ENCODE results near the gene SYT11.
"Not testable (repeated sequence)": the region's sequence is repeated elsewhere in the genome, so short reads cannot be mapped to it uniquely, and the experiment has no call there.

The SYT11 gene

DNA sequence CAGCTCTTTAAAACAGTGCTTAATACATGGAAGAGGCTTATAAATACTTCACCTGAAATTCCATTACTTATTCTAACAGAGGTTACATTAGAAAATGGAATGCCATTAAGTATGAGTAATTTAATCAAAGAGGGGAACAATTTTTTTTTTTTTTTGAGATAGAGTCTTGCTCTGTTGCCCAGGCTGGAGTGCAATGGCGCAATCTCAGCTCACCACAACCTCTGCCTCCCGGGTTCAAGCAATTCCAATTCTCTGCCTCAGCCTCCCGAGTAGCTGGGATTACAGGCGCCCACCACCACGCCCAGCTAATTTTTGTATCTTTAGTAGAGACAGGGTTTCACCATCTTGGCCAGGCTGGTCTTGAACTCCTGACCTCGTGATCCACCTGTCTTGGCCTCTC lies 36.2 kb downstream of the SYT11 start:
- DNase-seq (ENCODE audit: extremely low spot score, insufficient read length, low read depth); FAIRE-seq: not testable (repeated sequence)

DNA sequence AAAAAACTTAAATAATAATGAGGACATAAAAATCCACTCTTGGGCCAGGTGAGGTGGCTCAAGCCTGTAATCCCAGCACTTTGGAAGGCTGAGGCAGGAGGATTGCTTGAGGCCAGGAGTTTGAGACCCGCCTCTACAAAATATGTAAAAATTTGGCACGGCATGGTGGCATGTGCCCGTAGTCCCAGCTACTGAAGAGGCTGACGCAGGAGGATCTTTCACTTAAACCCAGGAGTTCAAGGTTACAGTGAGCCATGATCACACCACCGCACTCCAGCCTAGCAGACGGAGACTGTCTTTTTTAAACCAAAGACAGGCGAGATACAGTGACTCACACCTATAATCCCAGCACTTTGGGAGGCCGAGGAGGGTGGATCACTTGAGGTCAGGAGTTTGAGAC lies 37.1 kb downstream of the SYT11 start:
- FAIRE-seq; DNase-seq (ENCODE audit: extremely low spot score, insufficient read length, low read depth): not testable (repeated sequence)

DNA sequence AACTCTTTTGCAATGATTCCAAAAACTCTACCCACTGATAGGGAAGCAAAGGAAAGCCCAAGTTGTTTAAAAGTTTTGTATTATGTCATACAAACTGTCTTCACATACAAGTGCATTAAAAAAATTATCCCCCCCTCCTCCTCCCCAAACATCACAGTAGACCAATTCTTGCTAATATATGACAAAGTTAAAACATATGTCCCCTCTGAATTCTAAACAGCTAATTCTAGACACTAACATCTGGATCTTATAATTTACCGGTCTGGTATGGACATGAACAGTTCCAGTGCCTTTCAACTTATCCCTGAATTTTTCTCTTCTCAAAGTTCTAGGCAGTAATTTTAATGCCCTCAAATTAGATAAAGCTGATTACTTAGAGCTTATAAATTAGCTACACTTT lies 38.4 kb downstream of the SYT11 start:
- FAIRE-seq (no peak), DNase-seq (ENCODE audit: extremely low spot score, insufficient read length, low read depth) (no peak)

DNA sequence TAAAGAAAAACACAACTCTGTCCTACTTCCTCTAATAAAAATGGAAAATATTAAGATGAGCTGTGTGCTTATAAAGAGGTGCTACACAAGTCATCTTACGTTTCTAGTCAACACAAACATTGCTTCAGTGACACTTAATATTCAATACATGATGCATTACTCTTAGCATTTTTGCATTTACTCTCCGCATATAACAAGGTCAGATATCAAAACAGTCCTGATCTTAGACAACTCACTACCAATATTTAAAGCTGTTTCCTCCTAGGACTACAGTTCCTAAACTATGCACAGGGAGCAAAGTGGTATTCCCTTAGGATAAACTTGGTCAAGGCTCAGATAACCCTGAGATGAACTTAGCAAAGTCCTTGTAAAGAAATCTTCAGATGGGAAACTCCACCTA lies 39.5 kb downstream of the SYT11 start:
- FAIRE-seq, result no peak
- DNase-seq (ENCODE audit: extremely low spot score, insufficient read length, low read depth), result no peak

DNA sequence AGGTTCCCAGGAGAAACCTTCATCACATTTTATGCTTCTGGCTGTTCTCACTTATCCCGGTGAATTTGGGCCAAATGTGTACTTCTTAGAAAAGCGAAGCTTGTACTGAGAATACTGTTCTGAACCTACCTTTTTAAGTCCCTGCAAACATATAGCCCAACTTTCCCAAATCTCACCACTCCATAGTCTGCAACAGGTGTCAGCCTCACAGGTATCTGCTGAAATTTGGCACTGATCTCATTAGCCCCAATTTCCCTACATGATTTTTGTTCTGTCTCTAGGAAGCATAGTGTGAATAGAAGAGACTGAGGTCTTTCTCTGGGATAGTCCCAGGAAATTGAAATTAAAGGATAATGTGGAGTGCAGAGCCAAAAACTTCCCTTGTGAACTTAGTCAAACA lies 40.3 kb downstream of the SYT11 start:
- FAIRE-seq, result no peak
- DNase-seq (ENCODE audit: extremely low spot score, insufficient read length, low read depth), result no peak

DNA sequence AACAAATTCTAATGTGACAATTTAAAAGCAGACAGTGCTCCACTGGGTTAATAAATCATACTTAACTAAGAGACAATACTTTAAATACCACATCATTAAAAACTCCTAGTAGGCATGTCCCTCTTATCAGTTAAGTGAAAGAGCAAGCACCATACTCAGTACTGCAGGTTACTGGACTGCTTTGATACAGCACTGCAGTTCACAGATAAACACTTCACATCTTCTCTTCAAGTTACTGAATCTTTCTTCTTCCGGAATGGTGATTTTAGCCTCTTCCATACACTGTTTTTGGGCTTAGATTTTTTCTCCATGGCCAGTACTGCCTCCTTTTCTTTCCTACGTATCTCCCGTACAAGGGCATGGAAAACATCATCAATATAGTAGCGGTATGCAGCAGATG lies 40.8 kb downstream of the SYT11 start:
- DNase-seq (ENCODE audit: extremely low spot score, insufficient read length, low read depth) (no peak), FAIRE-seq (no peak)

DNA sequence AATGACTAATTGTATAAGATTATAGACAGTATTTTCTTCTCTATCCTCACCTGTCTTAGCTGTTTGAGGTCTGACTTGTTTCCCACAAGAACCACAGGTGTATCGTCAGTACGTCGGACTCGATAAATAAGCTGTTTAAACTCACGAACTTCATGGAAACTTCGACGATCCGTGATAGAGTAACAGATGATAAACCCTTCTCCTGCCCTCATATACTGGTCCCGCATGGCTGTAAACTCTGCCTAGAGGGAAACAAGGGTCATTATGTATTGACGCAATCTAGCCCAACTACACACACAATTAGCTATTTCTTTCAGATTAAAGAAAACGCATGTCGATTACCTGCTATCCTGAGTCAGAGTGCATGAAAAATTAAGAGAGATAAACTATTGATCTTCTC lies 44.9 kb downstream of the SYT11 start:
- DNase-seq (ENCODE audit: extremely low spot score, insufficient read length, low read depth) (no peak), FAIRE-seq (no peak)

DNA sequence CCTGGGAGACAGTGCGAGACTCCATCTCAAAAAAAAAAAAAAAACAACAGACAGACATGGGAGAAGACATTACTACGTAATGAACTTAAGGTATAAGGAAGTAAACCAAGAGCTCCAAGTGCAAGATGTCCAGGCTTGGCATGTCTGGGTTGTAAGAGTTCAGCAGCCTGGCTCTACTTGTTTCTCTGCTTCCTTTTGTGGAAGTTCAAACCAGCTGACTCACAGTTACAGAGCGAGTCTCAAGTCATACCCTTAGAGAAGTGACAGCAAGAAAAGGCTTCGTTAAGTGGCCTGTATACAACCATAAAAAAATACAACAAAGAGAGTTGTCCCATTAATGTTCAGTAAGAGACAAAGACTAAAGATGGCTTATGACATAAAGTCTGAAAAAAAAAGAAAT lies 50.5 kb downstream of the SYT11 start:
- DNase-seq (ENCODE audit: extremely low spot score, insufficient read length, low read depth), result no peak

DNA sequence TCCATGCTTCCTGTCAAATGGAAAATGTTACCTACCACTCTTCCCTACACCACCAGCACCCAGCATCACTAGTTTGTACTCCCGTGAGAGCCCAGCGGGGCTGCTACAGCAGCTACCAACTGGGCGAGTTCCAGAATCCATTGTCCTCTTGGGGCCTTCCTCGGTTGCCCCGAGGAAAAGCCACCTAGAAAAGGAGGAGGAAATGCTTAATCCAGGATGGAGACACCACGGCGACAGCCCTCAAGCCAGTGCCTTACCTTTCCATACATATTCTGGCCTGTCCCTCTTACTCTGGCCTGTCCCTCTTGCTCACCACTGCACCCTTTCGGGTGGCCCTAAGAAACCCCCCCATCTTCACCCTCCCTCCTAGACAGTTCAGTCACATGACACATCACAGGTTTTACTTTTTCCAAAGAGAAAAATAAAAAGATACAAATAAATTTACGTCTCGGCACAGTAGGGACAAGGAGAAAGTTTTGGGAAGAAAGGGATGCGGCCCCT lies 51.3 kb downstream of the SYT11 start:
- FAIRE-seq (no peak), DNase-seq (ENCODE audit: extremely low spot score, insufficient read length, low read depth) (no peak)

More for the DNA sequence above, 50.5 kb downstream of the SYT11 start:
- peak; percentile 21 for FAIRE-seq

DNA sequence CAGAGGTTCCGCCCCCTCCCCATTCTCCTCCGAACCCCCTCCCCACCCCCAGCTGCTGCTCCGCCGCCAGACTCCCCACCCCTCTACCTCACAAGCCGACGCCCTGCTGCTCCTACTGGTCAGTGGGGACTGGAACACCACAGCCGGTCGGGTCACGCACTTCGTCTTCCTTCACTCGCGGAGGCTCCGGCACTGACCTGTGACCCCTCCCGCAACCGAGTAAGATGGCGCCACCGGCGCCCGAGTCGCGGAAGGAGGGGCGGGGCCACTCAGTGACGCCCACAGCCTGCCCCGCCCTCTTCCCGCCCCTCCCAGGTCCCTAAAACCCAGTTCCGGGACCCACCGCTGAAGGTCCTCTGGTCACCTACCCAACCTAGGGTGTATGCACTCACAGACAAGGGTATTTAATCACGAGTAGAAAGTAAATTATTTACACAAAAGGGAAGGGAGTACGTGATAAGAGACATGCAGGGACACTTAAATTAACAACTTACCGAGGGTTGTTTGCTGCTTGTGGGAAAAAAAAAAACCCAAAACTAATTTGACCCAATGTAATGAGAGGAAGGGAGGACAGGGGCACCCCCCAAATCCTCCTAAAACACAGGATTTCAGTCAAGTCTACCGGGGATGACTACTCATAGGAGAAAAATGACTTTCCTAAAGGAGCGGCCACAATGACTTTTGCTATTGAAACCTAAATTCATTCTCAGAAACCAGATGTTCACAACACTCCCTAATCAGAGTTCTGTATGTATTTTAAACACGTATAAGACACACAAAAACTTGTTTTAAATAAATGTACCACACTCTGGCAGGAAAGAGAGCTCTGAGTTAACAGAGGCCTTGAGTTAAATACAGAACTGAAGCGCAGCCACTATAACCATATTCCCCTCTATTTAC lies 52.0 kb downstream of the SYT11 start, which contains the start of gene RIT1:
TSS of gene RIT1 (minus strand) at position 194 of the 900 bp plus-strand sequence. CDS start 588 bp downstream, outside the sequence.
- DNase-seq (ENCODE audit: extremely low spot score, insufficient read length, low read depth), result peak; percentile 83

DNA sequence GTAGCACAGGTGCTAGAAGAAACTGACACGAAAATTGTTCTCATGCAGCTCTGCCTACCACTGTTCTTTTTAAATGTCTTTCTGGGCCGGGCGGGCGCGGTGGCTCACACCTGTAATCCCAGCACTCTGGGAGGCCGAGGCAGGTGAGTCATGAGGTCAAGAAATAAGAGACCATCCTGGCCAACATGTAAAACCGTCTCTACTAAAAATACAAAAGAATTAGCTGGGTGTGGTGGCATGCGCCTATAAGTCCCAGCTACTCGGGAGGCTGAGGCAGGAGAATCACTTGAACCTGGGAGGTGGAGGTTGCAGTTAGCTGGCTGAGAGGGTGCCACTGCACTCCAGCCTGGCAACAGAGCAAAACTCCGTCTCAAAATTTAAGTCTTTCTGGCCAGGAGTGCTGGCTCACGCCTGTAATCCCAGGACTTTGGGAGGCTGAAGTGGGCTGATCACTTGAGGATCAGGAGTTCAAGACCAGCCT lies 52.7 kb downstream of the SYT11 start:
- DNase-seq (ENCODE audit: extremely low spot score, insufficient read length, low read depth) (no peak), FAIRE-seq (no peak)

More for the DNA sequence above, 52.0 kb downstream of the SYT11 start, which contains the start of gene RIT1:
- FAIRE-seq, result peak; percentile 89

DNA sequence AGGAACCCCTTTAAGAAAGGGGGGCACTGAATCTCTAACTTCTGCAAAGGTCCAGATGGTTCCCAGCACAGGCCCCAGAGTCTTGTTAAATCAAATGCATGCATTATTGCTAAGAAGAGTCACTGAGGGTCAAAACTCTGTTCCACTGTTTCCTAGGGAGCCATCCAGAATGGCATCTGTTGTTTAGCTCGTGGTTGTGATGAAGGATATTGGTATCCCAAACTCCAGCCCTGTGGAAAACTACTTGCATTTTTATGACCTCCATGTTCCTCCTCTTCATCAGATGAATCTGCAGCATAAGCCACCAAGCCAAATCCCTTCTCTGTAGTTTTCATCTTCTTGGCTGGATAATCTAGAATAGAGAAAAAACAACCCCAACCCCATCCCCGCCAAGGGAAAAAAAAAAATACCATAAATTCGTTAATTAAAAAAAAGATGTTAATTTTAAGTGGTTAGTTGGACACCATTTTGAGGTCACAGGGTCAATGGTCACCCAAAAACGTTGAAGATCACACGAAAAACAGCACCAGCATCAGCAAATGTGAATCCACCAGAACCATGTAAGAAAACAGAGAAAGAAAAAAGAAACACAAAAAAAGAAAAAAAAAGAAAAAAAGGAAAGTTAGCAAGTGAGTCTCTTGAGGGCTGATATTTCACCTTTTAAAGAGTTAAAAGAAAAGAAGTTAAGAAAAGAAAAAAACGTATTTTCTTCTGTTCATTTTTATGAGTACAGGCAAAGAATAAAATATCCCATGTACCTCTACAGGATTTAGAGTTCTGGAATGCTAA lies 54.8 kb downstream of the SYT11 start:
- no peak for DNase-seq (ENCODE audit: extremely low spot score, insufficient read length, low read depth)
- no peak for FAIRE-seq

DNA sequence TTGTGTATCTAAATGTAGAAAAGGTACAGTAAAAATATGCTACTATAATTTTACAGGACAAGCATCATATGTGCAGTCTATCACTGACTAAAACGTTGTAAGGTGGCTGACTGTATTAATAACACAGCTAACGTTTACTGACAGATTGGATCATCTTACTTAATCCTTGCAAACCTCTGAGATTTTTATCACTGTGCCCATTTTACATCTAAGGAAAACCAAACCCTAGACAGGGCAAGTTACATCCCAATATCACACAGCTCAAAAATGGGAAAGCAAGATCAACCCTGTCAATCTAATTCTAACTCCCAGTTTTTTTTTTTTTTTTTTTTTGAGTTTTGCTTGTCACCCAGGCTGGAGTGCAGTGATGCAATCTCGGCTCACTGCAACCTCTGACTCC lies 59.3 kb downstream of the SYT11 start:
- DNase-seq (ENCODE audit: extremely low spot score, insufficient read length, low read depth), result no peak
- no peak for FAIRE-seq

DNA sequence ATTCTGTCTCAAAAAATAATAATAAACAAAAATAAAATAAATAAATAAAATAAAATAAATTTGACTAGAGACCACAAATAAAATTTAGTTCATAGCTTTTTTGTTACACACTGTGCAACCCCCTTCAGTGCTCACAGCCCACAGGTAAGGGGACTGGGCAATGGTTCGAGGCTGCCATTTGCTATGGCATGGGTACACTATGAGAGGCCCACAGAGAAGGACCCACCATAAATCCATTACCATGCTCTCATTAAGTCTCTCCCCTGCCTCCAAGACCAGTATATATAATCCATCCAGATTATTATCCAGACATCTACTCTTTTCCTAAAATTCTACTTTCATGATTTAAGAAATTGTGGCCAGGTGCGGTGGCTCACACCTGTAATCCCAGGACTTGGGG lies 60.4 kb downstream of the SYT11 start:
- no peak for FAIRE-seq
- no peak for DNase-seq (ENCODE audit: extremely low spot score, insufficient read length, low read depth)

DNA sequence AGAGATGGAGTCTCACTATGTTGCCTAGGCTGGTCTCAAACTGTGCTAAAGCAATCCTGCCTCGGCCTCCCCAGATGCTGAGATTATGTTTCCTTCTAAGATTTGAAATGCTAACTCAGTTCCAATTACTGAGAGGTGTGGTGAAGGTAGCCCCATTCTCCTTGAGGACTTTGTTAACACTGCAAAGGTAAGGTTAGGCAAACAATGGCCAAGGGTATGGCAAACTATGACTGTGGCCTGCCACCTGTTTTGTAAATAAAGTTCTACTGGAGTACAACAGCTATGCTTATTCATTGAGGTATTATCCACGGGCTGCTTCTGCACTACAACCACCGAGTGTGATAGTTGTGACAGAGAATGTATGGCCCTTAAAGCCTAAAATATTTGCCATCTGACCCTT lies 61.4 kb downstream of the SYT11 start:
- DNase-seq (ENCODE audit: extremely low spot score, insufficient read length, low read depth), result no peak
- FAIRE-seq, result no peak

DNA sequence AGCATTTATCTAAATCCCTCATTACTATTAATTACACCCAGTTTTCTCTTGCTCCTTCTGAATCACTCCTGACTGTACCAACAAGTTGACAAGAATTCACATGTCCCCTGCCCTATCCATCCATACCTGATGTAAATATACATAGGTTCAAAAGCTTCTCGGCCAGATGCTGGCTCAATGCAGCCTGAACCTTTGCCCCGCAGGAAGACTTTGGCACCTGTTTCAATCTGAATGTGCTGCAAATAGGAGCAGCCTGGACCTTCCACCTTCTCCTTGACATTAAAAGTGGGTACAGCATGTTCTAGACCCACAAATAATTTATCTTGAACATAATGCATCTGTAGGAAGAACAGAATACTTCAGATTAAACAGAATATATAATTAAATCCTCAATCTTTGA lies 66.1 kb downstream of the SYT11 start:
- no peak for FAIRE-seq
- no peak for DNase-seq (ENCODE audit: extremely low spot score, insufficient read length, low read depth)

DNA sequence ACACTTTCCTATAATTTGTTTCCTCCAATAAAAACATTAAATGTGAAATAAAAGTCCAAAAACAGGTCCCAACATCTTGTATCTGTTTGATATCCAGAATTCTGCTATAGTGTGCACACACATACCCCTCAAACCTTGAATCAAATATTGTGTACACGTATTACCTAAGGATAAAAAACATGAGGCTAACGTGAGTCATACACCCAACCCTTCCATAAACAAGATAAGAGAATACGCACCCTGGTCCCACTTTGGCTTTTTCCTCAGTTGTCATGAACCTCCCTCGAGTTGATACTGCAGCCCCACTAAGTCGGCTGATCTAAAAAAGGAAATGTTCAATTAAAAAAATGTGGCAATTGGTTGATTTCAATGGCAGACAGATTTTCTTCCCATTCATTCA lies 69.7 kb downstream of the SYT11 start:
- no peak for FAIRE-seq
- no peak for DNase-seq (ENCODE audit: extremely low spot score, insufficient read length, low read depth)

DNA sequence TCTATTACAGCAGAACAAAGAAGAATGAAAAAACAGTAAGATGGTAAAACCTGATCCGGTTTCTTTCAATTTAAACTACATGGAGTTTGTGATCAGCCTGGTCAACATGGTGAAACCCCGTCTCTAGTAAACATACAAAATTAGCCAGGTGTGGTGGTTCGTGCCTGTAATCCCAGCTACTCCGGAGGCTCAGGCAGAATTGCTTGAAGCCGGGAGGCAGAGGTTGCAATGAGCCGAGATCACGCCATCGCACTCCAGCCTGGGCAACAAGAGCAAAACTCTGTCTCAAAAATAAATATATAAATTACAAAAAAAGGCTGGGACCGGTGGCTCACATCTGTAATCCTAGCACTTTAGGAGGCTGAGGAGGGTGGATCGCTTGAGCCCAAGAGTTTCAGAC lies 71.4 kb downstream of the SYT11 start:
- not testable (repeated sequence) for DNase-seq (ENCODE audit: extremely low spot score, insufficient read length, low read depth); FAIRE-seq

DNA sequence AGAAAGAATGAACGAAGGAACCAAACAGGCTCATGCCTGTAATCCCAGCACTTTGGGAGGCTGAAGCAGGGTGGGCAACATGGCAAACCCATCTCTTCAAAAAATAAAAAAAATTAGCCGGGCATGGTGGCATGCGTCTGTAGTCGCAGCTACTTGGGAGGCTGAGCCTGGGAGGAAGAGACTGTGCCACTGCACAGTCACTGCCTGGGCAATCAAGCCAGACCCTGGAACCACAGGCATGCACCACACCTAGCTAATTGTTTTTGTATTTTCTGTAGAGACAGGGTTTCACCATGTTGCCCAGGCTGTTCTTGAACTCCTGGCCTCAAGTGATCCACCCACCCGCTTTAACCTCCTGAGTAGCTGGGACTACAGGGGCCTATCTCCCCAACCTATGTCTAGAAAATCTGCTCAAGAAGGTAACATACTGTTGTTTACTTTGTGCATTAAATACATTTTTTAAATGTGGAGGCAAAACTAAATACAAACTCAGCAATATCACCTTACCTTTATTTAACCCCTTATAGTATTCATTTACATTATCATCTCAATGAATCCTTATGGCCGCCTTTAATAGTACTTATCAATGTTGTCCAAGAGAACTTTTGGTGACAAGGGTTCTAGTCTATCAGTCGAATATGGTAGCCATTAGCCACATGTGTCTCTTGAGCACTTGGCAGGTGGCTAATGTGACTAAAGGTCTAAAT lies 72.1 kb downstream of the SYT11 start:
- DNase-seq (ENCODE audit: extremely low spot score, insufficient read length, low read depth) (no peak), FAIRE-seq (no peak)

DNA sequence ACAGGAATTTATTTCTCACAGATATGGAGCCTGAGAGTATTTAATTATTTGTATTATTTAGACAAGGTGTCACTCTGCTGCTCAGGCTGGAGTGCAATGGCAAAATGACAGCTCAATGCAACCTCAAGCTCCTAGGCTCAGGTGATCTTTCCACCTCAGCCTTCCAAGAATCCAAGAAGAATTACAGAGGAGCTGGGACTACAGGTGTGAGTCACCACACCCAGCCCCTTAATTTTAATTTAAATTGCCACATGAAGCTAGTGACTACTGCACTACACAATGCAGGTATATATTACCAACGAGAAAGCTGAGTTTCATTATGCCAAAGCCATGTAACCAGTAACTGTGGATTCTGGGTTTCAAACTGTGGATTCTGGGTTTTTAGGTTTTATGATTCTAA lies 72.7 kb downstream of the SYT11 start:
- no peak for FAIRE-seq

More for the DNA sequence above, 72.7 kb downstream of the SYT11 start:
- no peak for DNase-seq (ENCODE audit: extremely low spot score, insufficient read length, low read depth)
